HG02571 (cell line): ENCODE measurements around the gene WDFY4.

ENCODE experiments used
- ATAC-seq: cut with Tn5 transposase; IDR thresholded peaks from one replicate; pipeline ENCODE4 v1.9.1; 2021; ENCODE audit warnings: mild to moderate bottlenecking, moderate library complexity; ENCODE audit not compliant: unreplicated experiment

Gene WDFY4

GRCh38 chr10:48742891-48743860, 58.5 kb downstream of the WDFY4 start:
- no peak for ATAC-seq

- no peak for ATAC-seq
Observed at GRCh38 chr10:48744587-48744986, 59.9 kb downstream of the WDFY4 start.

GRCh38 chr10:48745662-48746245, 61.1 kb downstream of the WDFY4 start:
- no peak for ATAC-seq

DNA sequence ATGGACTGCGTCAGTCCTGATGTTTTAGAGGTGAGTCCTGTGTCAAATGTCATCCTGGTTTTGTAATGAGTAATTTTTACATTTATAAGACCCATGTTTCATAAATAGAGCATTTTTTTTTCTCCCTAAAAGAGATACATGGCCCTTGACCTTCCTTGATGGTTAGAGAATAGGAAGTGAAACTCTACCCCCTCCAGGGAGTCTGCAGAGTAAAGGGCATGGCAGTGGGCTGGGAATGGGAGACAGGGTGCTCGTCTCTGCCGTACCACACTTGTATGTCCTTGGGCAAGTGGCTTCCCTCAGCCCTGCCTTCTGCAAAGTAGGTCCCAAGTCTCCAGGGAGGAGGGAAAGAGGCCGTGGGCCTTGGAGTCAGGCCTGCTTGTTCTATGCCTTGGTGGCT, 63.9 kb downstream of the WDFY4 start:
- ATAC-seq, result no peak

GRCh38 chr10:48749254-48749787, 64.6 kb downstream of the WDFY4 start:
- no peak for ATAC-seq

DNA sequence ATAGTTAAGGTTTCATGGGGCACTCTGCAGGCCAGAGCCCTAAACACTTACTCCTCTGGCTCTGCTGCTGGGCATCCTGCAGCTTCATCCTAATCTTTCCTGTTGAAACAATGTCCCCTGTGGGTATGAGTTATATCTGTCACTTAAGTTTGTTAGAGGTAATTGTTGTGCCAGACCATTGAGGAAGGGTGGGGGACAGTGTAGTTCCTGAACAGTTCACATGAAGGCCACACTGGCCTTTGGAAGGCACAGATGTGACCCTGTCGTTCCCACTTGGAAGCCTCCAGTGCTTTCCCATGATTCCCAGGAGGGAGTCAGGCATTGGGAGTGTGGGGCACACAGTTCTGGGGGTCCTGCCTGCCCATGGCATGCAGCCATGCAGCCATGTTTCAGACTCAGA, 65.3 kb downstream of the WDFY4 start:
- no peak for ATAC-seq

DNA sequence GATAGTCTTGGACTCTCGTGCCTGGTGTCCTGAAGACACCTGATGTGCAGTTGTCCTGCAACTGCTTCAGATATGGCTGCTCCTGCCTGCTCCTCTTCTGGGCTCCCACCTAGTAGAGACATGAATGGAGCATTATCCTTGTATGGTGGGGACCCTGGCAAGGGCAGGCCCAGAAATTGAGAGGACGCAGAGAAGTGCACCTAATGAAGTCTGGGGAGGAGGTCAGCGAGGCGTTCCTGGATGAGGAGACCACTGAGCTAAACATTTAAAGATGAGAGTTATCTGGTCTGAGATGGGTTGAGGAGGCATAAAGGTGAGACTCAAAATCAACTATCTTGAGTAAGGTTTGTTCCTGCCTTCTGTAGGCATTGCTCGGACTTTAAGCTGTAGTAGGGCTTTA, 66.3 kb downstream of the WDFY4 start:
- no peak for ATAC-seq

- no peak for ATAC-seq
Observed at GRCh38 chr10:48751730-48752129, 67.1 kb downstream of the WDFY4 start.

GRCh38 chr10:48758411-48758810, 73.7 kb downstream of the WDFY4 start:
- ATAC-seq, result no peak

DNA sequence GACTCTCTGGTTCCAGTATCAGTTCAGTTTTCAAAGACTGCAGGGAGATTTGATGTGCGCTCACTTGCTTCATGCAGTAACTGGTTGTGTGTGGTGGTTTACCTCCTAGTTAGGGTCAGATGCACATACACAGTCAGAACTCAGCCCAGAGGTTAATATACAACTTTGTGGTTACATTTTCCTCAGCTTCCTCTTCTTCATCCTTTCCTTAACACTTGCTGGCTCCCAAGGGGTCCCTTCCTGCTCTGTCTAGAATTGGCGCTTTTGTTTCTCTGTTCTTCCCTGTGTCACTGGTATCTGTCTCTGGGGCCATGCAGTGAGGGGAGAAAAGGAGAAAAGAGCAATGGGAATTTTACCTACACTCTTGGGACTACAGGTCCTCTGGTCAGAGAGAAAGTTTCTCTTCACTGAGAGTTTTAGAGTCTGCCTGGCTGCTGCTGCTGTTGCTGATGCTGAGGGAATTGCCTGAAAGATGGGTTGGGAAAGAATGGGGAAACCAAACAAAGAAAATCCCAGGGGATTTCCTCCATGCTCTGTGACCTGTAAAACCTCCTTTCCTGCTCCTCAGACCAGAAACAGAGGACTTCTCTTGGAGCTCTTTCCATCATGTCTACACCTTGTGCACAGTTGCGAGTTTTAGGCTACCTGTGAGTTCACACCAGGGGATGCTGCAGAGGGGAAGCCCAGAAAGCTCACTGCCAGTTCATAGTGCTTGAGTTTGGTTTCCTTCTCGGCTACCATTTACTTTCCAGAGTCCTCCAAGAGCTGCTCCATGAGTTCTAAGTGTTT, 74.6 kb downstream of the WDFY4 start:
- ATAC-seq, result peak; percentile 79

DNA sequence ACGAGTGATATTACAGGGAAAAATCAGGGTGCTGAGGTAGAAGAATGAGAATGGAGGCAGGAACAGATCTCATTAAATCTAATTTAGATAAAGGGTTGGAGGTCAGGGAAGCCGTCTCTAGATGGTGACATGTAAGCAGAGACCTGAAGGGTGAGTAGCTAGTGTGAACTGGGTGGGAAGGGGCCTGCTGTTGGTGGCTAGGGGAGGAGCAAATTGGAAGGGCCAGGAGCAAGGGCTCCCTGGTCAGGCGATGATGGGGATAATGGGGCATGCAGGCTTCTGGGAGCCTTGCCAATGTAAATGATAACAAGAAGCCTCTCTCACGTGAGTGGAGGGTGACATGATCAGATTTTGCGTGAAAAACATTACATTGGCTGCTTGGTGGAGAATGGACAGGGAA, 76.3 kb downstream of the WDFY4 start:
- no peak for ATAC-seq

GRCh38 chr10:48762064-48763042, 77.7 kb downstream of the WDFY4 start:
- ATAC-seq, result no peak

GRCh38 chr10:48763403-48763965, 78.8 kb downstream of the WDFY4 start:
- ATAC-seq, result no peak

GRCh38 chr10:48764486-48764885, 79.8 kb downstream of the WDFY4 start:
- ATAC-seq, result no peak

GRCh38 chr10:48765039-48765438, 80.4 kb downstream of the WDFY4 start:
- ATAC-seq, result no peak

DNA sequence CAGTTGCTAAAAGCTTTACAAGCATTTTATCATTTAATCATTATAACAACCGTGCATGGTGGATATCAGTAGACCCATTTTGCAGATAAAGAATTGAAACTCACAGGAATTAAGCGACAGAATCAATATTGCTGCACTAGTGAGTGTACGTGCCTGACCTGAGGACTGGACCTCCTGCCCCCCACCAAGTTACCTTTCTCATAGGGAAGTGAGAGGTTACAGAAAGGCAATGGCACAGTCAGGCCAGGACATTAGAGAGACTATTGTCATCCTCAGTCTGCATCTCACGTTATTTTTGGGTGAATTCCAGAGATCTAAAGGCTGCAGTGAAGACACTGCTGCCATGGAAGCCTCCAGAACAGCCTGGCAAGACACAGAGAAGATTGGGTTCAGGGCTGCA, 80.9 kb downstream of the WDFY4 start:
- ATAC-seq, result no peak

DNA sequence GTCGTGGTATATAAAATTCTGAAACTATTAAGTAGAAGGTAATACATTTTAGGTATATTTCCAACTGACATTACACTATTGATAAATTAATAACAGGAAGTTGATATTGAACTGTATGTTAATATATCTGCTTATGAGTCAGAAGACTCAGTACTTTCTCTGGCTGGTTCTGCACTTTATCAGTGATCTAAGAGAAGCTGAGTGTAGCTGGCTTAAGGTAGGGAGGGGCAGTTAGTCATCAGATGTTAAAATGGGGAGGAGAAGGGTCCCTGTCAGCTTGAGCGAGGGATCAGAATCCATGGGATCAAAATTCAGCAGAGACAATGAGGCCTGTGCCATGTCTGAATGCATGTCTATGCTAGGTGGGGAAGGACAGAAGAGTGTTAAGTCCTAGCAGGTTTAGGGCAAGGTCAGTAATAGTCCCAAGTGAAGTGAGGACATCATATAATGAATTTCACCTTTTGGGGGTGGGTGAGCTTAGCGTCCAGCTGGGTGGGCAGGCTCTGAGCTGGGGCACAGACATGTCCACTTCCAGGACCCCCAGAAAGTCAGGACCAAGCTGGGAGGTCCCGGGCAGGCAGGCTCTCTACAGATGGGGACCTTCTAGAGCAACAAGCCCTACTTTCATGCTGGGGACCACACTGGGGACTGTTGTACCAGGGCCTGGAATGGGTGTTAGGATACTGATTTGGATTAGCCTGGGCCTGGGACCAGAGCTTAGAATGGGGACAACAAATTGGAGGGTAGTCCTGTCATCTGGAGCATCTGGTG, 82.9 kb downstream of the WDFY4 start:
- ATAC-seq, result no peak

GRCh38 chr10:48768144-48768766, 83.6 kb downstream of the WDFY4 start:
- ATAC-seq, result no peak

GRCh38 chr10:48768926-48769325, 84.3 kb downstream of the WDFY4 start:
- ATAC-seq, result no peak
